HG02943 (cell line): ENCODE data around the gene MCC.

Source experiments
- ATAC-seq: cut with Tn5 transposase; IDR thresholded peaks from one replicate; pipeline ENCODE4 v1.9.1; 2021; ENCODE audit warnings: mild to moderate bottlenecking, low read depth, moderate library complexity; ENCODE audit not compliant: unreplicated experiment

Gene MCC

GRCh38 chr5:113050721-113051382 is 437.4 kb downstream of the MCC start:
- no peak for ATAC-seq

GRCh38 chr5:113048931-113049330 is 439.3 kb downstream of the MCC start:
- ATAC-seq, result no peak

DNA sequence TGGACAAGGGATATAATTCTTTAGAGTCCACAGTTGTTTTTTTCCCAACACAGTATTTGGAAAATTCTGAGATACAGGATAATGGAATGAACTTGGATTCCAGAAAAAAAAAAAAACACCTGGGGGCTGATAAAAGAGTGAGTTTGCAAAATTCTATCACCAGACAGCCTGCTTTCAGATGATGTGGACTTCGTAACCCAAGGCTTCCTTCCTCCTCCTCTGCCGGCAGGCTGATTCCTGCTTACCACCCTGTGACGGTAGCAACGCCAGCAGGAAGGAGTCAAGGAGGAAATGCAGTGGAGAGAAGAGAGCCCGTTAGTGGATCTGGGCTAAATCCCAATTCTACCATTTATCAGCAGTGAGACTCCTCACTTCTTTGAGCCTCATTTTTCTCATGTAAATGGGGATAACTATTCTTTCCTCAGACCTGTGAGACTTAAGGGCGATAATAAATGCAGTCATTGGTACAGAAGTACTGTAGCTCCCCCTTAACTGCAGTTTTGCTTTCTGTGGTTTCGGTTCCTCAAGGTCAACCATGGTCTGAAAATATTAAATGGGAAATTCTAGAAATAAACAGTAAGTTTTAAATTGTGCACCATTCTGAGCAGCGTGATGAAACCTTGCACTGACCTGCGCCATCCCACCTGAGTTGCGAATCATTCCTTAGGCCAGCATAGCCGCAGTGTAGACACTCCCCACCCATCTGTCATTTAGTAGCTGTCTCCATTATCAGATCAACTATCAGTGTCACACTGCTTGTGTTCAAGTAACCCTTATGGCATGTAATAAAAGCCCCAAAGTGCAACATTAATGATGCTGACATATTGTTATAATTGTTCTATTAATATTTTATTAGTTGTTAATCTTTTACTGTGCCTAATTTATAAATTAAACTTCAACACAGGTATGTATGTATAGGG is 440.3 kb downstream of the MCC start:
- peak; percentile 88 for ATAC-seq

DNA sequence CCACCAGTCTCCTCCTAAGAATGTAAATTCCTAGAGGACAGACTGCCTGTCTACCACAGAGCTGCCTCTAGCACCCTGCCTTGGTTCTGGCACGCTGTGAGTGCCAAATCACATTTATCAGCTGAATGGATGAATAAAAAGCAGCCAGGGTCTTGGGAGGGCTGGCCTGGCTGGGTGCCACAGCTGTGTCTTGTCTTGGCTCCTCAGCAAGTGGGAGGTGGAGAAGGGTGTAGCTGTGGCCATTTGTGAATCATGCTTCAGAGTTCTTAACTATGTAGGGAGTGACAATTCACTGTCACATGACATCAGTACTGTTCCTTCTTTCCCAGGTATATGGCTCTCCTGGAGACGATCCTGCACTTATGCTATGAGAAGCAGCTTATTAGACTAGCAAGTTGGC is 441.0 kb downstream of the MCC start:
- ATAC-seq, result no peak

DNA sequence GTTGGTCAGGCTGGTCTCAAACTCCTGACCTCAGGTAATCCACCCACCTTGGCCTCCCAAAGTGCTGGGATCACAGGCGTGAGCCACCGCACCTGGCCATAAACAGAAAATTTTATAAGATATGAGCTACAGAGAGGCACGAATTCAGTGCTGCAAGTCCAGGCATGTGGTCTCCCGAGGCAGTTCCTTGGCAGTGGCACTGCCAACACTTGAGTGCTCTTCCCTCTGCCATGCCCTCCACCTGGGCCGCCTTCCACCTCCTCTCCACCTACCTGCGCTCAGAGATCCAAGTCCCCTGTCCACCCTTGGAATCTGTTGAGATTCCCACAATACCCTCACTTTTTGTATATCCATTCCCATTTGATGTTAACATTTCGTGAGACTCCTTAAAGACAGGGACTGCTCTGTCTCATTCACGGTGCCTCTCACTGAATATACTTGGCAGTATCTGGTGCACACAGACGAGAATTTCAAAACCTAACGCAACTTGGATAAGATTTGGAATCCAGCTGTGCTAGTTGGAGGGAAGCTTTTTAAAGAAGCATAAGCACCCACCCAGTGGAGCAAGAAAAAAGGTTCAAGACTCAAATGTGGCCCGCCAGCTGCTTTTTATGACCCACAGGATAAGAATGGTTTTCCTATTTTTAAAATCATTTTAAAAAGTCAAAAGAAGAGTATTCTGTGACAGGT is 443.3 kb downstream of the MCC start:
- ATAC-seq, result no peak

GRCh38 chr5:113043491-113043931 is 444.7 kb downstream of the MCC start:
- no peak for ATAC-seq

GRCh38 chr5:113042491-113043243 is 445.6 kb downstream of the MCC start:
- ATAC-seq, result no peak

DNA sequence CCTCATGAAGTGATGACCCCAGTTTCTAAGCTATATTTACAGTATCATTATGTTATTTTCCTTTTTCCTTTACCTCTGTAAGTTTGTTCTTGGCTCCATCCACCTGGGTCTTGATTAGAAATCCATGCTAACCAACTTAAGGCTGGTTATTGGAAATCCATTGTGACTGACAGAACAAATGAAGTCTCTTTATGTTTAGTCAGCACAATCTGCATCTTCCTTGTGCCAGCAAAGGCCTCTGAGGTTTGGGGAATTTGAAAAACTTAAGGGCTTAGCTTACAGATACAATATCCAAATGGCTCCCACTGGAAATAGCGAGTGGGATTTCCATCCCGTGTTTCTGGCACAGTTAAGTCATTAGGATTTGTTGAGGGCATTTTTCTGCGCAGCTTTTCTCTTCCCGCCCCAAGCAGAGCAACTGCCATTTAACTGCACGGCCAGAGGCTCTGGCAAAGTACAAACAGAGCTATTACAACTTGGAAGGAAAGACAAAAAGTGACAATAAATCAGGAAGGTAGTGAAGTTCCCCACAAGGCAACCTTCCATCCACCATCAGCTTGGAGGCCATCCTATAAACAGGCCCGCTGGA is 447.5 kb downstream of the MCC start:
- no peak for ATAC-seq

DNA sequence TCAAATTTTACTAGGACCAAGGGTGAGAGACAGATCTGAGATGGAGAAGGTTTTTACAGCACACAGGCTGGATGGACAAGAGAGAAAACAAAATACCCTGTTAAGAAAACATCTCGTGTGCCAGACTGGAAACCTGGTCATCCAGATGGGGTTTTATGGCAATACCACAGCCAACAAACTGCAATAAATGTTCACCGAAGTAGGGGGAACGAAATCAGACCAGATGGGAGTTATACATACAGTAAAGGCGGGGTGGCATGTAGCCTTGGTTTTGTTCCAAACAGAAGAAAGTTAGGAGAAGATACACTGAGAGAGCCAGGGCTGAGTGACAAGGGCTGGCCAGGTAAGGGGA is 448.3 kb downstream of the MCC start:
- no peak for ATAC-seq

DNA sequence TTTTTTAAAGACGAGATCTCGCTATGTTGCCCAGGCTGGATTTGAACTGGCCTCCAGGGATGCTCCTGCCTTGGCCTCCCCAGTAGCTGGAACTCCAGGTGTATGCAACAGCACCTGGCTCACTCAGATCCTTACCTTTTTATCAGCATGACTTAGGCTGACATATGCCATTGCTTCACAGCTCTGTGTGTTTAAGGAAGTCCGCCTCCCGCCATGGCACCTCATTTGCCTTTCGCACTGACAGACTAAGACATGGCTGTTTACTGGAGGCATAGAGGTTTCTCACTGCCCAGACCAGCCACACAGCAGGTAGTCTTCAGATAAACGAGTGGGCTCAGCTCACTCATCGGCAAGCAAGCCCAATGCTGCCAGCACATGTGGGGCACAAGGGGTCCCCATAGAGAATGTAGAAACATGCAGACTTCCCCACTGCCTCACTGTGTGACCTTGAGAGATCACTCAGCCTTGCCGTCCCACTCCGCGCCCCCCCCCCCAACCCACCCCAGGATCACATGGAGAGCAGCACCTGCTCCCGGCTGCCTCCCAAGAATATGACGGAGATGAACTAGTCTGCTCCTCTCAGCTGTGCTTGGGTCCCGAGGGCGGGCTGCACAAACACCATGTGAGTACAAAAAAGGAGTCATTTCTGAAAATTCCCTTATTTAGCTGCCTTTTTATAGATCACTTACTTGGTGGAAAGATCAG is 448.9 kb downstream of the MCC start:
- ATAC-seq, result no peak

DNA sequence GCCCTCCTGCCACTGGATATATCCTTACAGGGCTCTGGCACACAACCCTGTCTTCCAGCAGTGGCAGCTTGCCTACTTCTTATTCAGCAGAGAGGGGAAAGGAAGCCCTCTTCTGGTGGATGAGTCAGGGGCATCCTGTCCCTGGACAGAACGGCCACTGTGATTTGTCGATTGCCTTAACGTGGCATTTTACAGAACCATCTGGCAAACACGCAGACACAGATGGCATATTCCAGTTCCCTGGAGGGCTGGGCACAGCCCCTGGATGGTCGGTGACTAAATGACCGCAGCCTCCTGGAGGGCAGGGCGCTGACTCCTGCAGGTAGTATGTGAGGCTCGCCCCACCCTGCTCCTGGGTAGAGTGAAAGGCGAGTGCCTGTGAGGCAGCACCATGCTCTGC is 449.5 kb downstream of the MCC start:
- ATAC-seq, result no peak

- ATAC-seq, result no peak
These were observed 450.1 kb downstream of the MCC start for GRCh38 chr5:113038136-113038535.

GRCh38 chr5:113036826-113037225 is 451.4 kb downstream of the MCC start:
- ATAC-seq, result no peak

- no peak for ATAC-seq
These were observed 451.9 kb downstream of the MCC start for GRCh38 chr5:113036321-113036720.

DNA sequence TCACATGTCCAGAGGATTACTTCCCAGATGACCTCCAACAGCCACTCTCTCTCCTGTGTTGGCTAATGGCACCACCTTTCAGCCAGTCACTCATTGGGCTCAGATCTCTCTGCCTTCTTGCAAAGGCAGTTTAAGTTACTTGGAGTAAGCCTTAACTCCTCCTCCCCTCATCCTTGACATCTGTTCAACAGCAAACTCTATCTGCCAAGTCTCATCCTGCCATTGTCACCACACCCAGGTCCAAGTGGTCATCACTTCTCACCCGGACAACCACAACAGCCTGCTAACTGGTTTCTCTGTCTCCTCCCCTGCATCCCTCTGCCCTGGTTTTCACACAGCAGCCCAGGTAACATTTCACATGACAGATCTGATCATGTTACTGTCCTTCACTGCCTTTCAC is 453.2 kb downstream of the MCC start:
- no peak for ATAC-seq

- no peak for ATAC-seq
These were observed 454.0 kb downstream of the MCC start for GRCh38 chr5:113034182-113034773.

DNA sequence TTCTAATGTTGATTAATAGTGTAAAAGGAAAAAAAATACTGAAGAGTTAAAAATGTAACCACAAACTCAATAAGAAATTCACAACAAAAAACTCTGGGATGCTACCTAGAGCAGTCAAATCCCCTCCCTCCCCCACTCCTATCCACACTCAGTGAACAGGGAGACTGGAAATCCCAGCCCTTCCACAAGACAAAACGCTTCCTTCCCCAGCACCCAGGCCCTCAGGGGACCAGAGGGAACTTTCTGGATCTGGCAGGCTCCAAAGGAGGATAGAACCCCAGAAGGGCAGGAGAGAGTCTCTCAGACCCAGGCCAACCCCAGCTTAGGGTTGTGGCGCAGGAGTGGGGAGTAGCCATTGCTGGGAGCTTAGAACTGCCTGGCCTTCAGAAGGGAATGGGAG is 456.7 kb downstream of the MCC start:
- ATAC-seq, result no peak

- no peak for ATAC-seq
These were observed 457.1 kb downstream of the MCC start for GRCh38 chr5:113031104-113031503.

GRCh38 chr5:113029614-113030013 is 458.6 kb downstream of the MCC start:
- no peak for ATAC-seq
